CD4-positive, alpha-beta T cell treated with Interferon alpha-2 for 1 hour (primary cell): ENCODE data around the gene CARD14.
A peak's percentile ranks its signal among the peaks of the same experiment; 100 is the strongest.
"Not testable (repeated sequence)": the region's sequence is repeated elsewhere in the genome, so short reads cannot be mapped to it uniquely, and the experiment has no call there.

ENCODE experiments used
- DNase-seq, 2 donors: peaks; one replicate each; pipeline ENCODE4 v3.0.0-alpha.2; 2020 to 2022

The CARD14 gene

DNA sequence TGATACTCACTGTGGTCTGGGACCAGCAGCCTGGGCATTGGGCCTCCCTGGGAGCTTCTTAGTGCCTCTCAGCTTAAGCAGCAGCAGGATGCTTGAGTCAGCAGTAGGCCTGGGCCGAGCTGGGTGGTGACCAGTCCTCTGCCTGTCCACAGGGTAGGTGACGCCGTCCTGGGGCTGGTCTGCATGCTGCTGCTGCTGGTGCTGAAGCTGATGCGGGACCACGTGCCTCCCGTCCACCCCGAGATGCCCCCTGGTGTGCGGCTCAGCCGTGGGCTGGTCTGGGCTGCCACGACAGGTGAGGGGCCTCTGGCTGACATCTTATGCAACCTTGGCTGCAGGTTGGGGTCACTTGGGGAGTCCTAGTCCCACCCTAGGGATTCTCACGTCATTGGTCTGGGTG, 57.8 kb downstream of the CARD14 start:
- no peak for DNase-seq

DNA sequence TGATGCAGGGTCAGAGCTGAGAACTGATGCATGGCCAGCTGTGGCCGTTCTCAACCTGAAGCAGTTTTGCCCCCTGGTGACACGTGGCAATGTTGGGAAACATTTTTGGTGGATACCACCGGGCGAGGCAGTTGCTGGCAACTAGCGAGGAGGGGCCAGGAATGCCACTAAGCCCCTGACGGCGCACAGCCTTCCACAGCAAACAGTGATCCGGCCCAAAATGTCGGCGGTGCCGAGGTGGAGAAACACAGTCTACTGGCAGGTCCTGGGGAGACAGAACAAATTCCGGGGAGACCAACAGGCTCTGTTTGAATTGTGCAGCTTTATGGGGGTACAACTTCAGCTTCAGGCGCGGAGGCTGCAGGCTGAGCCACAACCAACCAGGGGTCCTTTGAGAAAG, 58.6 kb downstream of the CARD14 start:
- DNase-seq = no peak

GRCh38 chr17:80229011-80229410, 59.2 kb downstream of the CARD14 start:
- DNase-seq = no peak

GRCh38 chr17:80232438-80232837, 62.6 kb downstream of the CARD14 start:
- no peak for DNase-seq

GRCh38 chr17:80233202-80233601, 63.4 kb downstream of the CARD14 start:
- DNase-seq = no peak

- DNase-seq = no peak
Measured at GRCh38 chr17:80236911-80237310, 67.1 kb downstream of the CARD14 start.

DNA sequence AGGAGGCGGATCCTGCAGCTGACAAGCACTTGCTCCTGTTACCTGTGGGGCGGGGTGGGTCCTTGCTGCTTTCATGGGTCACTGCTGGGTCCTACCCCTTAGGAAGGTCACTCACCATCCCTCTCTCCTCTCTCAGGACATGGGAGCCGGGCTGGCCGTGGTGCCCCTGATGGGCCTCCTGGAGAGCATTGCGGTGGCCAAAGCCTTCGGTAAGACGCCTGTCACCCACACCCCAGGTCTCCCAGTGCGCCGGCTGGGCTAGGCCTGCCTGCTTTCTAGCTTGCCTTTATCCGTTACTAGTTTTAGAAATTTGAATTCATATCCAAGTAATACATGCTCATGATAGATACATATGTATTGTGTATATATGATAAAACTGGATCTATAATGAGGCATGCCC, 67.6 kb downstream of the CARD14 start:
- no peak for DNase-seq

DNA sequence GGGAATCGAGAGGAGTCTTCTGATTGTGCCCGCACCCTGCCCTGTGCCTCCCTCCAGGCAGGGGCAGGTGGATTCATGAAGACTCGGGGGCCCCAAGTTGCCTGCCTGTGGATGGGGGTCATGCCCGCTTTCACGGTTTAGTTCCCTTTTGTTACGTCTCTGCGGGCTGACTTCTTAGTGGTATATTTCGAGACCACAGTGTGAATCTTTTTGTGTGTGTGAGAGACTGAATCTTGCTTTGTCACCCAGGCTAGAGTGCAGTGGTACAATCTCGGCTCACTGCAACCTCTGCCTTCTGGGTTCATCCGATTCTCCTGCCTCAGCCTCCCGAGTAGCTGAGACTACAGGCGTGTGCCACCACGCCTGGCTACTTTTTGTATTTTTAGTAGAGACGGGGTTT, 72.7 kb downstream of the CARD14 start:
- DNase-seq = no peak

DNA sequence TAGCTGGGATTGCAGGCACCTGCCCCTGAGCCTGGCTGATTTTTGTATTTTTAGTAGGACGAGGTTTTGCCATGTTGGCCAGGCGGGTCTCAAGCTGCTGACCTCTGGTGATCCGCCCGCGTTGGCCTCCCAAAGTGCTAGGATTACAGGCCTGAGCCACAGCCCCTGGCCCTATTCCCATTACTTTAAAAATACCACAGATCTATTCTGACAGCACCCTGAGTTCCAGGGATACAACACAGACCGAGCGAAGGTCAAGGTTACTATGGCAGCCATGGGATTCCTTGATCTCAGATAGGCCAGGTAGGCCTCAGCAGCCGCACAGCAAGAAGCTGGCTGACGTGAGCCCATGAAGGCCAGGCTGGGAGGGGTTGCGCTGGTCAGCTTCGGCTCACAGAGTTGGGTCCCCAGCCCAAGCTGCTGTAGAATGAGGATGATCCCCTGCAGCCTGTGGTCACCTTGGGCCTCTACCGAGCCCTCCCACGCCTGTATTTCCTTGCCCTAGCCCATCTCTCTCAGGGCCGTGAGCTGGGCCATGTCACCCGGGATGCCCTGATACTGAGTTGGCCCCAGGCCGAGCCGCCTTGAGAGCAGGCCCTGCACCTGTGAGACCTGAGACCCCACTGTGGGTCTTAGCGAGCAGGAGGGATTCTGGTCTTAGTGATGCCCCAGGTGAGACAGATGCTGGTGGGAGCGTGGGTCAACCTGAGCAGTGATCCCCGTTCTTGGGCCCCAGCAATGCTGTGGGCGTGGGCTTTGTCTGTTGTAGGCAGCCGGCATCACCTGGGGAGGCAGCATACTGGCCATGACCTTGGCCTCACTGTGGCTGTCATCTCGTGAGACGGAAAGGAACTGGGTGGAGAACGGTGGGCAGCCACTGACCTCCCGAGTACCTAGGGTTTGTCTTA, 74.0 kb downstream of the CARD14 start:
- DNase-seq = no peak

- DNase-seq = not testable (repeated sequence)
Measured at GRCh38 chr17:80244448-80244847, 74.6 kb downstream of the CARD14 start.

DNA sequence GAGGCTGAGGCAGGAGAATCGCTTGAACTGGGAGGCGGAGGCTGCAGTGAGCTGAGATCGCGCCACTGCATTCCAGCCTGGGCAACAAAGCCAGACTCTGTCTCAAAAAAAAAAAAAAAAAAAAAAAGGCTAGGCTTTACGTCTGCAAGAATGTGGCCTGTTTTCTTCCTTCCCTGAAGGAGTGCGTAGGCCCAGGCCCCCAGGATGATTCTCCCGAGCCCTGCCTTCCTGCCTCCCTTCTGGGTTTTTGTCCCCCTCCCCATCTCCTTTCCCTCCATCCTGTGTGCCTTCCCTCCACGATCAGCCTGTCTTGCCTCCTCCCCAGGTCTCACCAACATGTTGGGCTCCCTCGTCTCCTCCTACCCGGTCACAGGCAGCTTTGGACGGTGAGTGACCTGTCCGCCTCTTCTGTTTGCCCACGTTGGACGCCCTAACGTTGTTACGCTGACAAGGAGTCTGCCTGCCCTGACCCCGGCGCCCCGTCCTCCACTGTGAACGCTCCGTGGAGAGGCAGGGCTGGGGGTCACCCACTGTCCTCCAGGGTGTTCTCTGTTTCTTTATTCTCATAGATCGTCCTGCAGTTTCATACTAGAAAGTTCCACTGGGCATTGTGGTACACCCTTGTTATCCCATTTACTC, 75.2 kb downstream of the CARD14 start:
- no peak for DNase-seq

DNA sequence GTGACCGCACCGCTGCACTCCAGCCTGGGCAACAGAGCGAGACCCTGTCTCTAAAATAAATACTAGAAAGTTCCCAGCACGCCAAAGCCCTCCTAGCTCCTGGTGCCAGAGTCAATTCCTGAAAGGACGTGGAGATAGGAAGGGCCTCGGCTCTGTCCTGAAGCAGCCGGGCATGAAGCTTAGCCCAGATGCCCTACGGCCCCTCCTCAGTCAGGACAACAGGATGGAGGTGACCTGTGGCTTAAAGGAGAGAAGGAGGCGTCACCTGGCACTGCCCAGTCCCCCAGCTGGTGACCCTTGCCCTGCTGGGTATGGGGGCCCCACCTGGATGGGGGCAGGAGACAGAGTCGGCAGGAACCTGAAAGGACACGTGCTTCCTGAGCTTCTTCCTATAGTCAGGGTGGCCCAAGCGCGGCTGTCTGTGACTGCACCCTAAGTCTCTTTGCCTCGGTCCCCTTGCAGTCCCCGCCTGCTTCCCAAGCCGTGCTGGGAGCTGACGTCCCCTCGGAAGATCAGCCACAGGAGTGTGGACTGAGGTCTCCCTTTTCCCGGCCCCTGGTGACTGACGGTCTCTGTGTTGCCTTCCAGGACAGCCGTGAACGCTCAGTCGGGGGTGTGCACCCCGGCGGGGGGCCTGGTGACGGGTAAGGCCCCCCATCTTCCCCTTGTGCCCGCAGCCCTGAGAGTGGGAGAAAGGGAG, 75.9 kb downstream of the CARD14 start:
- no peak for DNase-seq

GRCh38 chr17:80246266-80246681, 76.4 kb downstream of the CARD14 start:
- no peak for DNase-seq

DNA sequence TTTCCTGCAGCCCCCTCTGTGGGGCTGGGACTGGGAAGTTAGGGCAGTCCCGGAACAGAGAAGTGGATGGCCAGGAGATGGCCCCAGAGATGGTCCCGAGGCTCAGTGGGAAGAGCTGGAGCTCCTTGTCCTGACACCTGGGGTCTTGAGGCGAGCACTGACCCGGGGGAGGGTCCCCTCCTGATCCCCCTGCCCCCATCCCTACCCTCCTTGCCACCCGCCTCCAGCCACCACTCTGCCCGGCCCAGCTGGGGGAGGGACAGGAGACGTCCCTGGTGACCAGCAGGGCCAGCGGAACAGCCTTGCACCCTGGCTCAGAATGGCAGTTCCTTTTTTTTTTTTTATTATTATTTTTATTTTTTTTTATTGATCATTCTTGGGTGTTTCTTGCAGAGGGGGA, 76.9 kb downstream of the CARD14 start:
- no peak for DNase-seq

DNA sequence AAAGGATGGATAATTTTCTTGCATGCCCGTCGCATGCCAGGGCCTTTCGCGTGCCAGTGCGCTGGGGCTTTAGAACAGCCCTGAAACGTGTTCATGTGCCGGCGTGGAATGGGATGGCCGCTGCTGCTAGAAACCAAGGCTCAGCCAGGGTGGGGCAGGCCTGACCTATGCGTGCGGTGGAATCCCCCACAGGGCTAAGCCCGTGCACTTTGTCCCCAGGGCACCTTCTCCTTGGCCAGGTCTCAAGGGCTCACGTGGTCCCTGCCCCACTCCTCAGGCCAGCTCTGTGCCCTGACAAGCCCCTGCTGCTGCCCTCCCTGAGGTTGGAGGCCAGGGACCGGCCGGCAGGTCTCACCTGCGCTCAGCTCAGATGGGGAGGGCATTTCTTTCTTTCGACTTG, 77.7 kb downstream of the CARD14 start:
- DNase-seq = no peak

GRCh38 chr17:80248001-80248893, 78.4 kb downstream of the CARD14 start:
- DNase-seq = no peak

- no peak for DNase-seq
Measured at GRCh38 chr17:80248894-80249710, 79.3 kb downstream of the CARD14 start.

DNA sequence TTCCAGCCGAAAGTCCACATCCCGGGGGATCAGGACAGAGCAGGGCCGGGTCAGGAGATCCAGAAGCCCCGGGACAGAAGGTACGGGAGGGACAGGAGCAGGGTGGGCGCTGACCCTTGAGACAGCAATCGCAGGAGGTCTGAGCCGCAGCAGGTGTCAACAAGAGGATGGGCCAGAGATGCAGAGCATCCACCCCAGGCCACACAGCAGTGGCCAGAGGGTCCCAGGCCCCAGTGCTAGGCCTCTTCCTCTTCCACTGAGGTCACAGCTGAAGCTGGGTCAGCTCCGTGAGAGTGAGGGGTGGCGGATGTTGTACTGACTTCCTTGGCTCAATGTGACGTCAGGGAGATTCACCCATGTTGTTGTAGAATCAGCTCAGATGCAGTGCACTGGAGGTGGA, 82.1 kb downstream of the CARD14 start:
- DNase-seq = no peak

DNA sequence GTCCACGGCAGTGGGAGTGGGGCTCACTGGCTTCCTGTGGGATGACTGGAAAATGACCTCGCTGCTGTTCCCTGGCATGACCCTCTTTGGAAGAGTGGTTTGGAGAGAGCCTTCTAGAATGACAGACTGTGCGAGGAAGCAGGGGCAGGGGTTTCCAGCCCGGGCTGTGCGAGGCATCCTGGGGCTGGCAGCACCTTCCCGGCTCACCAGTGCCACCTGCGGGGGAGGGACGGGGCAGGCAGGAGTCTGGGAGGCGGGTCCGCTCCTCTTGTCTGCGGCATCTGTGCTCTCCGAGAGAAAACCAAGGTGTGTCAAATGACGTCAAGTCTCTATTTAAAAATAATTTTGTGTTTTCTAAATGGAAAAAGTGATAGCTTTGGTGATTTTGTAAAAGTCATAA, 83.0 kb downstream of the CARD14 start:
- DNase-seq = peak; percentile 87 to 90

GRCh38 chr17:80253631-80254395, 84.0 kb downstream of the CARD14 start:
- no peak for DNase-seq
